ENCODE measurements around the gene HYKK. TPM values are rescaled to one million over a fixed set of nuclear protein-coding genes. Genes with fewer than 3 reads are reported as not detected.
"Not testable (repeated sequence)": the region's sequence is repeated elsewhere in the genome, so short reads cannot be mapped to it uniquely, and the experiment has no call there.

Gene HYKK
- total RNA-seq, 1 experiment from 2014 or later, result 19.8 TPM

DNA sequence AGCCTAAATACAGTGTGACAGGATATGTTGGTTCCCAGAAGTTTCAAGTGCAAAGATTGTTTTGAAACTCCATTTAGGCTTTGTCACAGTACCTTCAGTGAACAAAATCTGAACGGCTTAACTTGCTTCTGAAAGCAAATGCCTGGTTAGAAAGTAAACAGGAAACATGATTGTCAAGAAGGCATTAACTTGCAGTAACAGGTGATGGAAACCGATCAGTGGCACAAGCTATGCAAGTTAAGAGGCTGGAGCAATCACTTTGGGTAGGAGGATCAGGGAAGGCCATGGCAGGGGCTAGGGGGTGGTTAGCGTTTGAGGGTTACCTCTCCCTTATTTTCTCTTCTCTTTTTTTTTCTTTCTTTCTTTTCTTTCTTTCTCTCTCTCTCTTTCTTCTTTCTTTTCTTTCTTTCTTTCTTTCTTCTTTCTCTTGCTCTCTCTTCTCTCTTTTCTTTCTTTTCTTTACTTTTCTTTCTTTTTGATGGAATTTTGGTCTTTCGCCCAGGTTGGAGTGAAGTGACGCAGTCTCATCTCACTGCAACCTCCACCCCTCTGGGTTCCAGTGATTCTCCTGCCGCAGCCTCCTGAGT is 2.4 kb downstream of the HYKK start:
- TF ChIP-seq, protein P1, sequence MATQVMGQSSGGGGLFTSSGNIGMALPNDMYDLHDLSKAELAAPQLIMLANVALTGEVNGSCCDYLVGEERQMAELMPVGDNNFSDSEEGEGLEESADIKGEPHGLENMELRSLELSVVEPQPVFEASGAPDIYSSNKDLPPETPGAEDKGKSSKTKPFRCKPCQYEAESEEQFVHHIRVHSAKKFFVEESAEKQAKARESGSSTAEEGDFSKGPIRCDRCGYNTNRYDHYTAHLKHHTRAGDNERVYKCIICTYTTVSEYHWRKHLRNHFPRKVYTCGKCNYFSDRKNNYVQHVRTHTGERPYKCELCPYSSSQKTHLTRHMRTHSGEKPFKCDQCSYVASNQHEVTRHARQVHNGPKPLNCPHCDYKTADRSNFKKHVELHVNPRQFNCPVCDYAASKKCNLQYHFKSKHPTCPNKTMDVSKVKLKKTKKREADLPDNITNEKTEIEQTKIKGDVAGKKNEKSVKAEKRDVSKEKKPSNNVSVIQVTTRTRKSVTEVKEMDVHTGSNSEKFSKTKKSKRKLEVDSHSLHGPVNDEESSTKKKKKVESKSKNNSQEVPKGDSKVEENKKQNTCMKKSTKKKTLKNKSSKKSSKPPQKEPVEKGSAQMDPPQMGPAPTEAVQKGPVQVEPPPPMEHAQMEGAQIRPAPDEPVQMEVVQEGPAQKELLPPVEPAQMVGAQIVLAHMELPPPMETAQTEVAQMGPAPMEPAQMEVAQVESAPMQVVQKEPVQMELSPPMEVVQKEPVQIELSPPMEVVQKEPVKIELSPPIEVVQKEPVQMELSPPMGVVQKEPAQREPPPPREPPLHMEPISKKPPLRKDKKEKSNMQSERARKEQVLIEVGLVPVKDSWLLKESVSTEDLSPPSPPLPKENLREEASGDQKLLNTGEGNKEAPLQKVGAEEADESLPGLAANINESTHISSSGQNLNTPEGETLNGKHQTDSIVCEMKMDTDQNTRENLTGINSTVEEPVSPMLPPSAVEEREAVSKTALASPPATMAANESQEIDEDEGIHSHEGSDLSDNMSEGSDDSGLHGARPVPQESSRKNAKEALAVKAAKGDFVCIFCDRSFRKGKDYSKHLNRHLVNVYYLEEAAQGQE (IDR thresholded peaks at IDR 0.05; ENCODE audit: insufficient read depth in 1 of 2, low read depth in 2 of 2, low read length in 1 of 2), result no peak
- TF ChIP-seq POLR2AphosphoS5 (IDR thresholded peaks at IDR 0.05; ENCODE audit: low read depth, low read length), result no peak
- no peak for TF ChIP-seq SIN3A (IDR thresholded peaks at IDR 0.05; ENCODE audit: borderline replicate concordance, insufficient read depth, low read depth, low read length)
- TF ChIP-seq, protein P2, sequence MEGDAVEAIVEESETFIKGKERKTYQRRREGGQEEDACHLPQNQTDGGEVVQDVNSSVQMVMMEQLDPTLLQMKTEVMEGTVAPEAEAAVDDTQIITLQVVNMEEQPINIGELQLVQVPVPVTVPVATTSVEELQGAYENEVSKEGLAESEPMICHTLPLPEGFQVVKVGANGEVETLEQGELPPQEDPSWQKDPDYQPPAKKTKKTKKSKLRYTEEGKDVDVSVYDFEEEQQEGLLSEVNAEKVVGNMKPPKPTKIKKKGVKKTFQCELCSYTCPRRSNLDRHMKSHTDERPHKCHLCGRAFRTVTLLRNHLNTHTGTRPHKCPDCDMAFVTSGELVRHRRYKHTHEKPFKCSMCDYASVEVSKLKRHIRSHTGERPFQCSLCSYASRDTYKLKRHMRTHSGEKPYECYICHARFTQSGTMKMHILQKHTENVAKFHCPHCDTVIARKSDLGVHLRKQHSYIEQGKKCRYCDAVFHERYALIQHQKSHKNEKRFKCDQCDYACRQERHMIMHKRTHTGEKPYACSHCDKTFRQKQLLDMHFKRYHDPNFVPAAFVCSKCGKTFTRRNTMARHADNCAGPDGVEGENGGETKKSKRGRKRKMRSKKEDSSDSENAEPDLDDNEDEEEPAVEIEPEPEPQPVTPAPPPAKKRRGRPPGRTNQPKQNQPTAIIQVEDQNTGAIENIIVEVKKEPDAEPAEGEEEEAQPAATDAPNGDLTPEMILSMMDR (IDR thresholded peaks at IDR 0.05), result no peak
- no peak for TF ChIP-seq TCF7L2 (IDR thresholded peaks at IDR 0.05; ENCODE audit: low read depth, low read length)
- POLR2A ChIA-PET, result interaction anchor here (0.7 kb wide), 1 partner anchor 54 kb away, joined by 3 read pairs; no protein-coding TSS in a partner anchor
- Histone ChIP-seq H3K9me3 (ENCODE audit: control insufficient read depth, insufficient read depth, low read depth, low read length) (no peaks in the 10 kb centered on the region), H3K27me3 (ENCODE audit: control insufficient read depth, insufficient read depth, low read length) (no peaks in the 10 kb centered on the region), H3K4me1 (ENCODE audit: control insufficient read depth, insufficient read depth, low read length) (peaks cover 12% of the 10 kb centered on the region; the same call in 1 of the 2 replicates), H3K36me3 (ENCODE audit: control insufficient read depth, insufficient read depth, low read length) (no peaks in the 10 kb centered on the region), H3K4me3 (ENCODE audit: low read depth in 2 of 2, low read length in 2 of 2) (no peak overlapping the region), H3K27ac (ENCODE audit: low read length) (no peak overlapping the region)
- in situ Hi-C loops (cut with HindIII; ENCODE audit: low pct_unique_long_range_greater_than_20kb, low sequenced_read_pairs) (no loop called here), intact Hi-C loops (cut with micrococcal nuclease; ENCODE audit: unreplicated experiment) (no loop called here)
- no peak for ATAC-seq
- CTCF ChIA-PET, result no interaction called here
- no TSS peak for BruUV-seq (replicated peaks)
- DNase-seq (ENCODE audit: low read depth, low spot score), result no peak

- BruUV-seq (replicated peaks); intact Hi-C loops (cut with micrococcal nuclease; ENCODE audit: unreplicated experiment); H3K4me1 ChIP-seq (ENCODE audit: control insufficient read depth, insufficient read depth, low read length); CTCF ChIA-PET; H3K9me3 ChIP-seq (ENCODE audit: control insufficient read depth, insufficient read depth, low read depth, low read length); H3K27ac ChIP-seq (ENCODE audit: low read length); H3K27me3 ChIP-seq (ENCODE audit: control insufficient read depth, insufficient read depth, low read length); H3K36me3 ChIP-seq (ENCODE audit: control insufficient read depth, insufficient read depth, low read length); POLR2A ChIA-PET; DNase-seq (ENCODE audit: low read depth, low spot score); ATAC-seq; H3K4me3 ChIP-seq (ENCODE audit: low read depth in 2 of 2, low read length in 2 of 2); in situ Hi-C loops (cut with HindIII; ENCODE audit: low pct_unique_long_range_greater_than_20kb, low sequenced_read_pairs): not testable (repeated sequence)
Measured at GRCh38 chr15:78520035-78520434, 12.7 kb downstream of the HYKK start.

GRCh38 chr15:78524230-78524629 is 16.9 kb downstream of the HYKK start:
- no peak for TF ChIP-seq SIN3A (IDR thresholded peaks at IDR 0.05; ENCODE audit: borderline replicate concordance, insufficient read depth, low read depth, low read length)
- TF ChIP-seq TCF7L2 (IDR thresholded peaks at IDR 0.05; ENCODE audit: low read depth, low read length), result no peak
- no peak for TF ChIP-seq POLR2AphosphoS5 (IDR thresholded peaks at IDR 0.05; ENCODE audit: low read depth, low read length)
- TF ChIP-seq, protein P1 (IDR thresholded peaks at IDR 0.05; ENCODE audit: insufficient read depth in 1 of 2, low read depth in 2 of 2, low read length in 1 of 2), result no peak
- TF ChIP-seq, protein P2 (IDR thresholded peaks at IDR 0.05), result no peak
- Histone ChIP-seq H3K27me3 (ENCODE audit: control insufficient read depth, insufficient read depth, low read length) (no peaks in the 10 kb centered on the region), H3K27ac (ENCODE audit: low read length) (no peak overlapping the region), H3K9me3 (ENCODE audit: control insufficient read depth, insufficient read depth, low read depth, low read length) (no peaks in the 10 kb centered on the region), H3K4me3 (ENCODE audit: low read depth in 2 of 2, low read length in 2 of 2) (no peak overlapping the region), H3K36me3 (ENCODE audit: control insufficient read depth, insufficient read depth, low read length) (no peaks in the 10 kb centered on the region), H3K4me1 (ENCODE audit: control insufficient read depth, insufficient read depth, low read length) (no peaks in the 10 kb centered on the region)
- ATAC-seq (no peak), DNase-seq (ENCODE audit: low read depth, low spot score) (no peak)
- BruUV-seq (replicated peaks), result no TSS peak
- intact Hi-C loops (cut with micrococcal nuclease; ENCODE audit: unreplicated experiment), result no loop called here
- ChIA-PET CTCF (no interaction called here), POLR2A (no interaction called here)
- in situ Hi-C loops (cut with HindIII; ENCODE audit: low pct_unique_long_range_greater_than_20kb, low sequenced_read_pairs), result no loop called here

All from Panc1 (cell line).